Activated CD4-positive, alpha-beta T cell treated with anti-CD3 and anti-CD28 coated beads, Interleukin-2, amount 50 U/mL, for 24 hours (primary cell): Measurements from ENCODE around the gene INPP5E.

Source experiments
- DNase-seq, 2 donors: peaks; one replicate each; pipeline ENCODE4 v3.0.0-alpha.2; 2020; ENCODE audit warnings: low read depth in 1 of 2, low spot score in 1 of 2

The INPP5E gene

DNA sequence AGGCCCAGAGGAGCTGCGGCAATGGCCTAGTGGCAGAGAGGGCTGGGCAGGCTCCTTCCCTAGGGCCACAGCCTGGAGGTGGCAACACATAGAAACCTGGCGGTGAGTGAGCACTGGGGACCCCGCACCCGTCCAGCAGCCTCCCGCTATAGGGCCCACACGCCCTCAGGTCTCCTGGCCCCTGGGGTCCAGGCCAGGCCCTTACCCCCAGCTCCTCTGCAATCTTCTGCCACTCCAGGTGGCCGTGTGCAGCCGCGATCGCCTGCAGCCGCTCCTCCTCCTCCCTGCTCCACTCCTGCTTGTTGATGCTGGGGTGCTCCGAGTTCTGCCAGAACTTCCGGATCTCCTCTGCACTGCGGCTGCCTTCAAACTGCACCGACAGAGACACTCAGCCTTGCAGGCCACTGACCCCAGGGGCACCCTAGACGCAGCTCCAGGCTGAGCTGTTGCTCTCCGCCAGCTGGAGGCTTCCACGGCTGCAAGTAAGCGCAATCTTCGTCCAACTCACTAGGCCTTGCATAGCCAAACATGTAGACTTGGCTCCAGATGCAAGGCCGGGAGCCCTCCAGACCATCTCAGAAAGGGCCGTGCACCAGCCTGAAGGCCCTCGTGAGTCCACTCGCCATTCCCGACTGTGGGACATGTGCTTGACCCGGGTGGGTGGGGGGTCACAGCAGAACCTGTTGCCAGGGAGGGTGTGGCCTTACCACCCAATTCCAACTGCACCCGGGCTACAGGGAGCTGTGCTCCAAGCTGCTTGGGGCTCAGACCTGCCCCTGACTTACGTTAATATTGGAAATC, 47.7 kb downstream of the INPP5E start:
- DNase-seq: no peak

DNA sequence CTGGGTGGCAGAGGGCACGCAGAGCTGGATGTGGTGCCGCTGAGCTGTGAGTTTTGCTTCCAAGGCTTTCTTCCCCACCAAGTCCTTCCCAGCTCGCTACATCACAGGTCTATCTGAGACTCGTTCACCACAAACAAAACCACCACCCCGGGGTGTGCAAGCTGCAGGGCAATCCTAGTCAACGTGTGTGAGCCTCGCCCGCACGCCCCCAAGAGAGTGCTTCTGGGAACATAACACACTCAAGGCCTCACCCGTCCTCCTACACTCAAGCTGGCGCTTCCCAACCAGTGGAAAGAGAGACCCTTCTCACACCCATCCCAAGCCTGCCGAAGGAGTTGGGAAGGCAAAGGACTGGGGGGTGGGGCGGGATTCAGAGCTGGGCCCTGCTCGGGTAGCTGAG, 50.2 kb downstream of the INPP5E start:
- DNase-seq: no peak

DNA sequence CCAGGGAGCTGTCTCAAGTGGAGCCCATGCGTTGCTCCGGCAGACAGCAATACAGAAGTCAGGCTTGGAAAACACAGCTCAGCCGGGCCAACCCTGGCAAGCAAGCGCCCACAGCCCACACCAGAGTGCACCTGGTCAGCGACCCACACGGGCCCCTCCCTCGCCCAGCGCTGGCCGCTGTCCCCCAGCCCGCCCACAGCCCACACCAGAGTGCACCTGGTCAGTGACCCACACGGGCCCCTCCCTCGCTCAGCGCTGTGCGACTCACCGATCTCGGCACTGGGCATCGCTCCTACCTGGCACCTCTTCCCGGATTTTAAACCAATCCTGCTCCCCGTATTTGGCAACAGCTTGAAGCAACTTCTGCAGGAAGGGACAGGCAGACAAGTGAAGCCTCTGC, 52.4 kb downstream of the INPP5E start:
- no peak for DNase-seq

DNA sequence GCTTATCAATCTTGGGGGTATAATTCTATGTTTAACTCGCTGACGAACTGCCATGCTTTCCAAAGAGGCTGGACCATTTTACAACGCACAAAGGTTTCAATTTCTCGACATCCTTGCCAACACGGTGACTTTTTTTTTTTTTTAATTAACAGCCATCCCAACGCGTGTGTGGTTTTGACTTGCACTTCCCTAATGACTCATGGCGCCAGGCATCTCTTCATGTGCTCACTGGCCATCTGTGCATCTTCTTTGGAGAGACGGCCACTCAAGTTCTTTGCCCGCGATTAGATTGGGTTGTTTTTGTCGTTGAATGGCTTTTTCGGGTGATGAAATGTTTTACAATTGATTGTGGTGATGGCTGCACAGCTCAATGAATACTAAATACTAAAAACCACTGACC, 53.6 kb downstream of the INPP5E start:
- DNase-seq: no peak

DNA sequence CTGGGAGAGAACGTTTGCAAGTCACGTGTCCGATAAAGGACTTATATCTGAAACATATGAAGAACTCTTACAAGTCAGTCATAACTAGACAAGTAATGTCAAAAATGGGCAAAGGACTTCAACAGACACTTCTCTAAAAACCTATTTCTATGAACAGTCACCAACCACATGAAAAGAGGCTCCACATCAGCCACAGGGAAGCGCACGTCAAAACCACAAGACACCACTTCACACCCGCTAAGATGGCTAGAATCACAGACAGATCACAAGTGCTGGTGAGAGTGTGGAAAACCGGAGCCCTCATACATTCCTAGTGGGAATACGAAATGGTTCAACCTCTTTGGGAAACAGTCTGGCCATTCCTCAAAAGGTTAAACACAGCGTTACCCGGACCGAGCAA, 54.6 kb downstream of the INPP5E start:
- DNase-seq: no peak

DNA sequence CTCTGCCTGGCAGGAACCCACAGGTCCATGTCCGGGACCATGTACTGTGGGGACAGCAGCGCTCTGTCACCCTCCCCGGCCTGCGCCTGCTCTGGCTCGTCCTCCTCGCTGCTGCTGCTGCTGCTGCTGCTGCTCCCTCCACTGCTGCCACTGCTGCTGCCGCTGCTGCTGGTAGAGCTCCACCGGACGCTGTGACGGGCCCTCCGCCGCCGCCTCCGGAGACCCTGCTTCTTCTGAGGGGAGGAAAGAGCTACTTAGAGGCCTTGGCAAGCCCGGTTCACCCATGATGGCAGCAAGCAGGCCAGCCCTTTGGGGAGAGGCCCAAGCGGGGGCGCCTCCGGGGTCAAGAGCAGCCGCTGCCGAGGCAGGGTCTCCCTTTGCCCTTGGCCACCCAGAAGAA, 56.2 kb downstream of the INPP5E start:
- no peak for DNase-seq

DNA sequence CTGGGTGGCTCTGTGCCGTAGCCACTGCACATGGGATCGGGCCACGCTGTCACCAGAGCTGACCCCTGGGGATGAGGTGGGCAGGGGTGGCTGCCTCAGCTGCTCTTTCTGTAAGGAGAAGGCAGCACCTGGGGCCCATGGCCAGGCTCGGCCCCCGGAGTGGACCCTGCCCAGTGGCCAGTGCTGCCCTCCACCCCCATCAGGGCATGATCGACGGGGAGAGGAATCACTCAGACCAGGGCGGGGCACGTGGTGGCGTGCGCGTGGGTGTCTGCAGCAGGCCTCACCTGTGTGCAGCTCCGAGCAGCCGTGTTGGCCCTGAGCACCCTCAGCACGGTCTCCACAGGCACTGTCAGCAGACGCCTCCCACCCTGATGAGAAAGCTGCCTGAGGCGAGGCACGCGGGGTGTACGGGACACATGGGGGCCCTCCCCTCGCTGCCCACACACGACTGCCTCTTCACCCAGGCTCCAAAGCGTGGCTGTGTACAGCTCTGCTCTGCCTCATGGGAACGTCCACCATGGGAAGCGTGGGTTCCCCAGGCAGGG, 57.6 kb downstream of the INPP5E start:
- DNase-seq: no peak

DNA sequence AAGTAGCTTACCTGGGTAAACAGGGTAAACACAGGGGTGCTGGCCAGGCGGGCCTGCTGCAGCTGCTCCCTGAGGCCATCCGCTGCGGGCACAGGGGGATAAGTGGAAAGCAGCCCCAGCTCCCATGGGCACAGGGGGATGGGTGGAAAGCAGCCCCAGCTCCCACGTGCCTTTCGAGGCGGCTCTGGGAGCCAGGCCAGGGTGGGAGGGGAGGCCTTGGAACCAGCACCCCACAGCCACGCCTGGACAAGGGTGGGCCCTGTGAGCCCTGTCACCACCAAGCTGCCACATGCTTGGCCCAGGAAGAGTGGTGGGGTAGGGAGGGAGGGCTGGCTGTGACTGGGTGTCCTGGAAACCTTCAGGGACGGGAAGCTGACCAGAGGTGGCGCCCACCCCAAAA, 58.3 kb downstream of the INPP5E start:
- DNase-seq: no peak

DNA sequence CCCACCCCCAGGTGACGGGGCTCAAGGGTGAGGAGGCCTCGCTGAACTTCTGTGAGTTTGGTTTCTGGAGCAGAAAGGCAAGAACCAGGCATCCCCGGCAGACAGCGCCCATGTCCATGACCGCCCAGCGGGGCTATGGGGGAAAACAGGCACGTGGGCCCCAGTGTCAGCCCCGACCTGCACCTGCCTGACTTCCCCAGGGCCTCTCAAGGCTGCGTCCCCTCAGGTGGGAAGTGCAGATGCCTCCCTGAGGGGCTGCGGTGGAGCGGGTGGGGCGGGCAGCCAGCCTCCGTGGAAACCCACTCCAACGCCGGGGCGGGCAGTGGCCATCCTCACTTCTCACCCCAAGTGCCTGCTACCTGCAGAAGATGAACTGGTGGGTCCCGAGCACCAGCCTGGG, 59.3 kb downstream of the INPP5E start:
- DNase-seq: no peak

DNA sequence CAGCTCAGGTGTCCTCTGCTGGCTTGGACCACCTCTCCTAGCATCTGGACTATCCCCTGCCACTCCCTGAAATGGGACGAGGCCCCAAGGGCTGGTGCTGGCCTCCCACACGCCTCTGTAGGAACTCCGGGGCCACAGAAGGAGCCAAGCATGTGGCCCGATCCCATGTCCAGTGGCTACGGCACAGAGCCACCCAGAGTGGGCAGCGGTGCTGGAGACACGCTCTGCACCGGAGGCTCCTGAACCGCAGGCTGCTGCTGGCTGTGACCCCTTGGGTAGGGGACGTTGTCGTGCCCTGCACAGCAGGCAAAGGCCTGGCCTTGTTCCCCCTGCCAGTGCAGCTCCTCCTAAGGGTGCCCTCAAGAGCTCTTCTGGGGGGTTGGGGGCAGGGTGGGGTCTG, 59.8 kb downstream of the INPP5E start:
- no peak for DNase-seq

DNA sequence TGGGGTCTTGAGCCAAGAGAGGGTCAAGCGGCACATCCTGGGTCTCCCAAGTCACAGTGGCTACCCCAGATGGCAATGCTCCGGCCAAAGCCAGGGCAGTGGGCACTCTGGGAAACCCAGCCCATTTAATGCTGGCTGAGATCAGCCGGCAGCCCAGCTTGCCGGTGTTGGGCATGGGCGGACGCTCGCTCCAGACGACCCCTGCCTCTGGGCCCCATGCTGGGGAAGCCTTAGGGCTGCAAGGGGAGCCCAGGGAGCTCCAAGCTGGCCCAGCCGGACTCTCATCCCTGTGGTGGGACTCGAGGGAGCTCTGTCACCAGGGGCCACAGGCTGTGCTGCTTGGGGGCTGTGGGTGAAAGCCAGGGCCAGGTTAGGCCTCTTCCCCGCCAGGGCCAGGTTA, 60.2 kb downstream of the INPP5E start:
- DNase-seq: no peak

DNA sequence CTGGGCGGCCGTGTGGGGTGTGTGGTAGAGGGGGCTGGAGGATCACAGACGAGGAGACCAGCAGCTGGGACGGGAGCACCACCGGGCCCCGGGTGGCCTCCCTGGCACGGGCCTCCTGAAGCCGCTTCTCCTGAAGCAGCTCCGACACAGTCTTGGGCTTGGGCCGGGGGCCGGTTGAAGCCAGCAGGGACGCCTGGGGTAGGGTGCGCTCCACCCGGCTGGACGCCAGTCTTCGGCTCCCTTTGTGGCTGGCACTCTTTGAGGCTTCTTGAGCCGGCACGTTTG, 60.7 kb downstream of the INPP5E start:
- DNase-seq: no peak
